ENCODE data around the gene PMP22.

PMP22 gene

GRCh38 chr17:15265131-15265530, at the start of gene PMP22:
Gene PMP22 (minus strand): TSS chr17:15265326. CDS start chr17:15260727, 4,599 bp downstream.
- peaks cover 62% of the 10 kb centered on the region for H3K27me3 ChIP-seq (ENCODE audit: control insufficient read depth, insufficient read depth, low read length)
- H3K9ac ChIP-seq (ENCODE audit: low read length), result no peak within 1 kb of the TSS
- H3K36me3 ChIP-seq (ENCODE audit: control insufficient read depth, low read depth, low read length), result no peaks in the 10 kb centered on the region
- peaks cover 2% of the 10 kb centered on the region for H3K4me1 ChIP-seq (ENCODE audit: control insufficient read depth, low read depth, low read length)
- no peaks in the 10 kb centered on the region for H3K9me3 ChIP-seq (ENCODE audit: control insufficient read depth, low read depth, low read length)
- no peak within 1 kb of the TSS for H3K27ac ChIP-seq (ENCODE audit: low read length)
- H3K4me3 ChIP-seq (ENCODE audit: low read length), result no peak within 1 kb of the TSS

GRCh38 chr17:15311996-15312395, 46.9 kb upstream of the PMP22 start:
- Histone ChIP-seq H3K9ac (ENCODE audit: low read length) (no peak overlapping the region), H3K4me1 (ENCODE audit: control insufficient read depth, low read depth, low read length) (no peaks in the 10 kb centered on the region), H3K27me3 (ENCODE audit: control insufficient read depth, insufficient read depth, low read length) (no peaks in the 10 kb centered on the region), H3K27ac (ENCODE audit: low read length) (no peak overlapping the region), H3K4me3 (ENCODE audit: low read length) (no peak overlapping the region), H3K9me3 (ENCODE audit: control insufficient read depth, low read depth, low read length) (no peaks in the 10 kb centered on the region), H3K36me3 (ENCODE audit: control insufficient read depth, low read depth, low read length) (no peaks in the 10 kb centered on the region)

GRCh38 chr17:15309793-15310192, 44.7 kb upstream of the PMP22 start:
- Histone ChIP-seq H3K36me3 (ENCODE audit: control insufficient read depth, low read depth, low read length) (no peaks in the 10 kb centered on the region), H3K4me3 (ENCODE audit: low read length) (no peak overlapping the region), H3K4me1 (ENCODE audit: control insufficient read depth, low read depth, low read length) (no peaks in the 10 kb centered on the region), H3K27me3 (ENCODE audit: control insufficient read depth, insufficient read depth, low read length) (no peaks in the 10 kb centered on the region), H3K9me3 (ENCODE audit: control insufficient read depth, low read depth, low read length) (no peaks in the 10 kb centered on the region), H3K9ac (ENCODE audit: low read length) (no peak overlapping the region), H3K27ac (ENCODE audit: low read length) (no peak overlapping the region)

GRCh38 chr17:15309236-15309635, 44.1 kb upstream of the PMP22 start:
- Histone ChIP-seq H3K27ac (ENCODE audit: low read length) (no peak overlapping the region), H3K4me3 (ENCODE audit: low read length) (no peak overlapping the region)

GRCh38 chr17:15308758-15309157, 43.6 kb upstream of the PMP22 start:
- Histone ChIP-seq H3K27ac (ENCODE audit: low read length) (no peak overlapping the region), H3K27me3 (ENCODE audit: control insufficient read depth, insufficient read depth, low read length) (no peaks in the 10 kb centered on the region), H3K9me3 (ENCODE audit: control insufficient read depth, low read depth, low read length) (no peaks in the 10 kb centered on the region), H3K4me3 (ENCODE audit: low read length) (no peak overlapping the region), H3K9ac (ENCODE audit: low read length) (no peak overlapping the region), H3K36me3 (ENCODE audit: control insufficient read depth, low read depth, low read length) (no peaks in the 10 kb centered on the region), H3K4me1 (ENCODE audit: control insufficient read depth, low read depth, low read length) (no peaks in the 10 kb centered on the region)

More at GRCh38 chr17:15309236-15309635, 44.1 kb upstream of the PMP22 start:
- no peaks in the 10 kb centered on the region for H3K36me3 ChIP-seq (ENCODE audit: control insufficient read depth, low read depth, low read length)
- no peak overlapping the region for H3K9ac ChIP-seq (ENCODE audit: low read length)
- H3K27me3 ChIP-seq (ENCODE audit: control insufficient read depth, insufficient read depth, low read length), result no peaks in the 10 kb centered on the region
- H3K9me3 ChIP-seq (ENCODE audit: control insufficient read depth, low read depth, low read length), result no peaks in the 10 kb centered on the region
- H3K4me1 ChIP-seq (ENCODE audit: control insufficient read depth, low read depth, low read length), result no peaks in the 10 kb centered on the region

- H3K9me3 ChIP-seq (ENCODE audit: control insufficient read depth, low read depth, low read length), result no peaks in the 10 kb centered on the region
- no peaks in the 10 kb centered on the region for H3K36me3 ChIP-seq (ENCODE audit: control insufficient read depth, low read depth, low read length)
- no peak overlapping the region for H3K4me3 ChIP-seq (ENCODE audit: low read length)
- no peaks in the 10 kb centered on the region for H3K4me1 ChIP-seq (ENCODE audit: control insufficient read depth, low read depth, low read length)
- no peaks in the 10 kb centered on the region for H3K27me3 ChIP-seq (ENCODE audit: control insufficient read depth, insufficient read depth, low read length)
- no peak overlapping the region for H3K9ac ChIP-seq (ENCODE audit: low read length)
- H3K27ac ChIP-seq (ENCODE audit: low read length), result no peak overlapping the region
Observed at GRCh38 chr17:15307710-15308111, 42.6 kb upstream of the PMP22 start.

GRCh38 chr17:15303851-15304250, 38.7 kb upstream of the PMP22 start:
- H3K27me3 ChIP-seq (ENCODE audit: control insufficient read depth, insufficient read depth, low read length), result no peaks in the 10 kb centered on the region
- H3K4me3 ChIP-seq (ENCODE audit: low read length), result no peak overlapping the region
- no peak overlapping the region for H3K9ac ChIP-seq (ENCODE audit: low read length)
- no peaks in the 10 kb centered on the region for H3K36me3 ChIP-seq (ENCODE audit: control insufficient read depth, low read depth, low read length)
- H3K27ac ChIP-seq (ENCODE audit: low read length), result no peak overlapping the region
- no peaks in the 10 kb centered on the region for H3K4me1 ChIP-seq (ENCODE audit: control insufficient read depth, low read depth, low read length)
- no peaks in the 10 kb centered on the region for H3K9me3 ChIP-seq (ENCODE audit: control insufficient read depth, low read depth, low read length)

- Histone ChIP-seq H3K9me3 (ENCODE audit: control insufficient read depth, low read depth, low read length) (no peaks in the 10 kb centered on the region), H3K27ac (ENCODE audit: low read length) (no peak overlapping the region), H3K36me3 (ENCODE audit: control insufficient read depth, low read depth, low read length) (no peaks in the 10 kb centered on the region), H3K4me3 (ENCODE audit: low read length) (no peak overlapping the region), H3K27me3 (ENCODE audit: control insufficient read depth, insufficient read depth, low read length) (no peaks in the 10 kb centered on the region), H3K9ac (ENCODE audit: low read length) (no peak overlapping the region), H3K4me1 (ENCODE audit: control insufficient read depth, low read depth, low read length) (no peaks in the 10 kb centered on the region)
Observed at GRCh38 chr17:15303268-15303667, 38.1 kb upstream of the PMP22 start.

- H3K36me3 ChIP-seq (ENCODE audit: control insufficient read depth, low read depth, low read length), result no peaks in the 10 kb centered on the region
- no peaks in the 10 kb centered on the region for H3K27me3 ChIP-seq (ENCODE audit: control insufficient read depth, insufficient read depth, low read length)
- H3K9me3 ChIP-seq (ENCODE audit: control insufficient read depth, low read depth, low read length), result no peaks in the 10 kb centered on the region
- H3K4me3 ChIP-seq (ENCODE audit: low read length), result no peak overlapping the region
- H3K9ac ChIP-seq (ENCODE audit: low read length), result no peak overlapping the region
- no peaks in the 10 kb centered on the region for H3K4me1 ChIP-seq (ENCODE audit: control insufficient read depth, low read depth, low read length)
- H3K27ac ChIP-seq (ENCODE audit: low read length), result no peak overlapping the region
Observed at GRCh38 chr17:15301845-15302244, 36.7 kb upstream of the PMP22 start.

- no peak overlapping the region for H3K4me3 ChIP-seq (ENCODE audit: low read length)
- no peaks in the 10 kb centered on the region for H3K36me3 ChIP-seq (ENCODE audit: control insufficient read depth, low read depth, low read length)
- no peaks in the 10 kb centered on the region for H3K9me3 ChIP-seq (ENCODE audit: control insufficient read depth, low read depth, low read length)
- H3K9ac ChIP-seq (ENCODE audit: low read length), result no peak overlapping the region
- H3K27ac ChIP-seq (ENCODE audit: low read length), result no peak overlapping the region
- H3K27me3 ChIP-seq (ENCODE audit: control insufficient read depth, insufficient read depth, low read length), result no peaks in the 10 kb centered on the region
- no peaks in the 10 kb centered on the region for H3K4me1 ChIP-seq (ENCODE audit: control insufficient read depth, low read depth, low read length)
Observed at GRCh38 chr17:15298176-15298575, 33.0 kb upstream of the PMP22 start.

GRCh38 chr17:15293558-15293957, 28.4 kb upstream of the PMP22 start:
- Histone ChIP-seq H3K27ac (ENCODE audit: low read length) (no peak overlapping the region), H3K4me3 (ENCODE audit: low read length) (no peak overlapping the region), H3K4me1 (ENCODE audit: control insufficient read depth, low read depth, low read length) (no peaks in the 10 kb centered on the region), H3K27me3 (ENCODE audit: control insufficient read depth, insufficient read depth, low read length) (no peaks in the 10 kb centered on the region), H3K9ac (ENCODE audit: low read length) (no peak overlapping the region), H3K9me3 (ENCODE audit: control insufficient read depth, low read depth, low read length) (no peaks in the 10 kb centered on the region), H3K36me3 (ENCODE audit: control insufficient read depth, low read depth, low read length) (no peaks in the 10 kb centered on the region)

- no peaks in the 10 kb centered on the region for H3K36me3 ChIP-seq (ENCODE audit: control insufficient read depth, low read depth, low read length)
- no peak overlapping the region for H3K4me3 ChIP-seq (ENCODE audit: low read length)
- no peaks in the 10 kb centered on the region for H3K27me3 ChIP-seq (ENCODE audit: control insufficient read depth, insufficient read depth, low read length)
- H3K4me1 ChIP-seq (ENCODE audit: control insufficient read depth, low read depth, low read length), result no peaks in the 10 kb centered on the region
- no peak overlapping the region for H3K27ac ChIP-seq (ENCODE audit: low read length)
- no peak overlapping the region for H3K9ac ChIP-seq (ENCODE audit: low read length)
- no peaks in the 10 kb centered on the region for H3K9me3 ChIP-seq (ENCODE audit: control insufficient read depth, low read depth, low read length)
Observed at GRCh38 chr17:15291674-15292361, 26.7 kb upstream of the PMP22 start.

All from iPS-18a (cell line).